ENCODE measurements around the gene SULT1C3.

SULT1C3 gene

DNA sequence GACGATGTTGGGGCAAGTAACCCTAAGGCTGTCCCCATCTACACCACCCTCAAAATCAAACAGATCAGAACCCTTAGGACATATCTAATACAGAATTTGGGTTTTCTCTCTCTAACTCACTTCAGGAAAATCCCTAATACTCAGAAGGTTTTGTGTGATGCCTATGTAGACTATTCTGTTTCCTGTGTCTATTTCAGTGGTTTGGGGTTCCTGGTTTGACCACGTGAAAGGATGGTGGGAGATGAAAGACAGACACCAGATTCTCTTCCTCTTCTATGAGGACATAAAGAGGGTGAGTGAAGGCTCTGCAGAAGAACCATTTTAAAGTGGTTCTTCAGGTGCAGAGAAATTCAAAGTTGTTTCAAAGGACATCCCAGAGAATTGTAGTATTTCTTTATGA is 65.2 kb downstream of the SULT1C3 start:
- no peak for DNase-seq (ENCODE audit: low spot score)

DNA sequence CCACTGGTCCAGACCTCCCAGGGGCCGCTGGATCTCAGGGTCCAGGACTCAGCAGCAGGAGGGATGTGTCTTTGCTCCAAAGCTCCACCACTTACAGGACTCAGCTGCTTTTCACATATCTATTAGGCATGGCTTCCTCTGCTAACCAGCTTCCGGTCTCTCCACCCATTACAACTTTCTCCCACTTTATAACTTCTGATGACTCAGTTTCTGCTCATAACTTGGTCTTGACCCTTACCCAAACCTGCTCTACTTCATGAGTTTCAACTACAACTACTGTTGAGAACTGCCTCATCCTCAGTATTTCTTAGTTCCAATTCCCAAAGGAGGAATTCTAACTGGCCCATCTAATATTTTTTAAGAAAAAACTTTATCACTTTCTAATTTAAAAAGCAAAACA is 66.1 kb downstream of the SULT1C3 start:
- H3K36me3 ChIP-seq (ENCODE audit: low read depth) = no peaks in the 10 kb centered on the region
- H3K27ac ChIP-seq (ENCODE audit: poor library complexity, severe bottlenecking) = no peak overlapping the region
- H3K4me1 ChIP-seq (ENCODE audit: insufficient read depth, poor library complexity, severe bottlenecking) = no peaks in the 10 kb centered on the region
- no peaks in the 10 kb centered on the region for H3K27me3 ChIP-seq (ENCODE audit: insufficient read depth, poor library complexity, severe bottlenecking)
- ATAC-seq (ENCODE audit: low read depth) (no peak), DNase-seq (ENCODE audit: low spot score) (no peak)
- no peaks in the 10 kb centered on the region for H3K9me3 ChIP-seq (ENCODE audit: severe bottlenecking)
- no peak overlapping the region for H3K4me3 ChIP-seq (ENCODE audit: severe bottlenecking)
- TF ChIP-seq, protein P1, sequence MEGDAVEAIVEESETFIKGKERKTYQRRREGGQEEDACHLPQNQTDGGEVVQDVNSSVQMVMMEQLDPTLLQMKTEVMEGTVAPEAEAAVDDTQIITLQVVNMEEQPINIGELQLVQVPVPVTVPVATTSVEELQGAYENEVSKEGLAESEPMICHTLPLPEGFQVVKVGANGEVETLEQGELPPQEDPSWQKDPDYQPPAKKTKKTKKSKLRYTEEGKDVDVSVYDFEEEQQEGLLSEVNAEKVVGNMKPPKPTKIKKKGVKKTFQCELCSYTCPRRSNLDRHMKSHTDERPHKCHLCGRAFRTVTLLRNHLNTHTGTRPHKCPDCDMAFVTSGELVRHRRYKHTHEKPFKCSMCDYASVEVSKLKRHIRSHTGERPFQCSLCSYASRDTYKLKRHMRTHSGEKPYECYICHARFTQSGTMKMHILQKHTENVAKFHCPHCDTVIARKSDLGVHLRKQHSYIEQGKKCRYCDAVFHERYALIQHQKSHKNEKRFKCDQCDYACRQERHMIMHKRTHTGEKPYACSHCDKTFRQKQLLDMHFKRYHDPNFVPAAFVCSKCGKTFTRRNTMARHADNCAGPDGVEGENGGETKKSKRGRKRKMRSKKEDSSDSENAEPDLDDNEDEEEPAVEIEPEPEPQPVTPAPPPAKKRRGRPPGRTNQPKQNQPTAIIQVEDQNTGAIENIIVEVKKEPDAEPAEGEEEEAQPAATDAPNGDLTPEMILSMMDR (IDR thresholded peaks at IDR 0.05; ENCODE audit: poor library complexity, severe bottlenecking) = no peak

More for the DNA sequence above, 65.2 kb downstream of the SULT1C3 start:
- no peaks in the 10 kb centered on the region for H3K36me3 ChIP-seq (ENCODE audit: low read depth)
- H3K27me3 ChIP-seq (ENCODE audit: insufficient read depth, poor library complexity, severe bottlenecking) = no peaks in the 10 kb centered on the region
- H3K4me1 ChIP-seq (ENCODE audit: insufficient read depth, poor library complexity, severe bottlenecking) = no peaks in the 10 kb centered on the region
- no peak for ATAC-seq (ENCODE audit: low read depth)
- no peak overlapping the region for H3K27ac ChIP-seq (ENCODE audit: poor library complexity, severe bottlenecking)
- no peak overlapping the region for H3K4me3 ChIP-seq (ENCODE audit: severe bottlenecking)
- no peaks in the 10 kb centered on the region for H3K9me3 ChIP-seq (ENCODE audit: severe bottlenecking)
- TF ChIP-seq, protein P1 (IDR thresholded peaks at IDR 0.05; ENCODE audit: poor library complexity, severe bottlenecking) = no peak

- no peaks in the 10 kb centered on the region for H3K4me1 ChIP-seq (ENCODE audit: insufficient read depth, poor library complexity, severe bottlenecking)
- TF ChIP-seq, protein P1 (IDR thresholded peaks at IDR 0.05; ENCODE audit: poor library complexity, severe bottlenecking) = no peak
- DNase-seq (ENCODE audit: low spot score) = no peak
- ATAC-seq (ENCODE audit: low read depth) = no peak
- no peak overlapping the region for H3K27ac ChIP-seq (ENCODE audit: poor library complexity, severe bottlenecking)
- no peaks in the 10 kb centered on the region for H3K36me3 ChIP-seq (ENCODE audit: low read depth)
- no peaks in the 10 kb centered on the region for H3K9me3 ChIP-seq (ENCODE audit: severe bottlenecking)
- H3K27me3 ChIP-seq (ENCODE audit: insufficient read depth, poor library complexity, severe bottlenecking) = no peaks in the 10 kb centered on the region
- H3K4me3 ChIP-seq (ENCODE audit: severe bottlenecking) = no peak overlapping the region
Measured at GRCh38 chr2:108309903-108310302, 70.1 kb downstream of the SULT1C3 start.
